Nephron progenitor cell (in vitro differentiated cells): ENCODE measurements around the gene CBLB.

Source experiments
- DNase-seq: peaks from one replicate; pipeline ENCODE4 v3.0.0; 2021
- H3K27ac Mint-ChIP-seq: 2 replicates; pipeline ENCODE4 v1.8.0; 2021; ENCODE audit warnings: mild to moderate bottlenecking, moderate library complexity, mixed read lengths
- H3K27me3 Mint-ChIP-seq: 2 replicates; pipeline ENCODE4 v1.8.0; 2021; ENCODE audit warnings: mild to moderate bottlenecking, low read depth, mixed read lengths; ENCODE audit not compliant: poor library complexity
- H3K36me3 Mint-ChIP-seq: 2 replicates; pipeline ENCODE4 v1.8.0; 2021; ENCODE audit warnings: low read depth, mixed read lengths
- H3K4me1 Mint-ChIP-seq: 2 replicates; pipeline ENCODE4 v1.8.0; 2021; ENCODE audit warnings: mixed read lengths
- H3K4me3 Mint-ChIP-seq: 2 replicates; pipeline ENCODE4 v1.8.0; 2021; ENCODE audit warnings: mild to moderate bottlenecking, moderate library complexity, mixed read lengths
- H3K9me3 Mint-ChIP-seq: 2 replicates; pipeline ENCODE4 v1.8.0; 2021; ENCODE audit warnings: mild to moderate bottlenecking, moderate library complexity, mixed read lengths
- CTCF ChIP-seq: fragments of 200-600 bp; sonication (generic); IDR thresholded peaks from 2 replicates; pipeline ENCODE4 v1.5.0; 2021; ENCODE audit warnings: antibody characterized with exemption

CBLB gene

GRCh38 chr3:105715372-105715771, 153.4 kb downstream of the CBLB start:
- no peak for TF ChIP-seq CTCF
- no peak for DNase-seq
- Mint-ChIP-seq H3K4me3 (no peak overlapping the region), H3K36me3 (peaks cover 70% of the 10 kb centered on the region), H3K27me3 (peaks cover 3% of the 10 kb centered on the region), H3K4me1 (no peaks in the 10 kb centered on the region), H3K9me3 (peaks cover 5% of the 10 kb centered on the region), H3K27ac (peak overlapping the region; percentile 29)

DNA sequence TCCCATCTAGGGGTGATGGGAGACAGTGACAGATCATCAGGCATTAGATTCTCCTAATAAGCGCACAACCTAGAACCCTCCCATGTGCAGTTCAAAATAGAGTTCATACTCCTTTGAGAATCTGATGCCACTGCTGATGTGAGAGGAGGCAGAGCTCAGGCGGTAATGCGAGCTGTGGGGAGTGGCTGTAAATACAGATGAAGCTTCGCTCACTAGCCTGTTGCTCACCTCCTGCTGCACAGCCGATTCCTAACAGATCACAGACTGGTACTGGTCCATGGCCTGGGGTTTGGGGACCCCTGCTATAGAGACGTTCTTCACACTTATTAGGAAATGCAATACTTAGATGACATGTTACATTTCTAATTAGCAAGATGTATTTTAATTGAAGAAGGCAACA, 154.4 kb downstream of the CBLB start:
- no peak overlapping the region for H3K27ac Mint-ChIP-seq

DNA sequence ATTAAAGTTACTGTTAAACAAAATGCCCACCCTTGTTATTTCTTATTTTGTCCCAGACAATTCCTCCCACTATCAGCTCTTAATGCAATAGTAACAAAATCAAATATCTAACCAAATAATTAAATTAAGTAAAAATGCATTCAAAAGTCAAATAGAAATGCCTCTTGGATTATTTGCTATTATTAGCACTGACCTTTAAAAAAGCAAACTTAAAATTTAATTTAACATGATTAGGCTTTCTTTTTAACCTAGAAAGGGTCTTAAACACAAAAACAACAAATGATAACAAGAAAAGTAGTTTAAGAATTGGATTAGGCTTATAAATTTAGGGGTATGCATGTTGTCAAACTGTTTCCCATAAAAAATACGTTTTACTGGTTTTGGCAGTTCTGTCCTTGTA, 159.8 kb downstream of the CBLB start:
- Mint-ChIP-seq H3K9me3 (no peaks in the 10 kb centered on the region), H3K27me3 (no peaks in the 10 kb centered on the region)

More for the DNA sequence above, 154.4 kb downstream of the CBLB start:
- DNase-seq = no peak
- no peak overlapping the region for H3K4me3 Mint-ChIP-seq
- peaks cover 5% of the 10 kb centered on the region for H3K9me3 Mint-ChIP-seq
- no peak for TF ChIP-seq CTCF
- peaks cover 68% of the 10 kb centered on the region for H3K36me3 Mint-ChIP-seq
- peaks cover 3% of the 10 kb centered on the region for H3K27me3 Mint-ChIP-seq
- no peaks in the 10 kb centered on the region for H3K4me1 Mint-ChIP-seq

GRCh38 chr3:105707009-105707408, 161.8 kb downstream of the CBLB start:
- no peak for DNase-seq
- peaks cover 8% of the 10 kb centered on the region for H3K4me1 Mint-ChIP-seq
- TF ChIP-seq CTCF = no peak
- no peaks in the 10 kb centered on the region for H3K27me3 Mint-ChIP-seq
- no peaks in the 10 kb centered on the region for H3K9me3 Mint-ChIP-seq
- H3K27ac Mint-ChIP-seq = no peak overlapping the region
- H3K4me3 Mint-ChIP-seq = no peak overlapping the region
- peaks cover 36% of the 10 kb centered on the region for H3K36me3 Mint-ChIP-seq

More for the DNA sequence above, 159.8 kb downstream of the CBLB start:
- no peak overlapping the region for H3K4me3 Mint-ChIP-seq
- H3K4me1 Mint-ChIP-seq = peaks cover 4% of the 10 kb centered on the region
- no peak overlapping the region for H3K27ac Mint-ChIP-seq
- TF ChIP-seq CTCF = no peak
- H3K36me3 Mint-ChIP-seq = peaks cover 25% of the 10 kb centered on the region
- DNase-seq = no peak

GRCh38 chr3:105704726-105705410, 163.9 kb downstream of the CBLB start:
- H3K27me3 Mint-ChIP-seq = no peaks in the 10 kb centered on the region
- H3K27ac Mint-ChIP-seq = peak overlapping the region; percentile 45
- H3K9me3 Mint-ChIP-seq = no peaks in the 10 kb centered on the region
- TF ChIP-seq CTCF = no peak
- peaks cover 41% of the 10 kb centered on the region for H3K36me3 Mint-ChIP-seq
- peaks cover 9% of the 10 kb centered on the region for H3K4me1 Mint-ChIP-seq
- DNase-seq = no peak
- H3K4me3 Mint-ChIP-seq = no peak overlapping the region

DNA sequence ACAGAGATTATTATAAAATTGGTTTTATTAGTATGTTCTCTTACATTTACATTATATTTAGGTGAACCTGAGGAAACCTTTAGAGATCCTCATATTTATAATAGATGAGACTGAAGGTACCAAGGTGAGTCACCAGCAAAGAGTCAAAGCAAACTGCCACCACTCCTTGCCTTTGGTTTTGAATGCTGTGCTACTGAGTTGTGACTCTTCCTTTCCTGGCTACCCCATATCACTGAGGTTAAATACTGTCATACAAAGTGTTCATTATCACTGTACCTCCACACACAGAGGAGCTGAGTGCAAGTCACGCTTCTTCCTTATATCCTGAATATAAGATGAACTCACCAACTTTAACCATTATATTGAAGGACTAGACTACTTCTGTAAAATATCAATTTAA, 168.2 kb downstream of the CBLB start:
- Mint-ChIP-seq H3K27ac (no peak overlapping the region), H3K4me1 (peaks cover 5% of the 10 kb centered on the region), H3K4me3 (no peak overlapping the region), H3K27me3 (no peaks in the 10 kb centered on the region), H3K36me3 (peaks cover 43% of the 10 kb centered on the region), H3K9me3 (no peaks in the 10 kb centered on the region)
- no peak for DNase-seq
- TF ChIP-seq CTCF = no peak
